GM10266 (cell line): ENCODE results near the gene CLEC4D.
"Not testable (repeated sequence)": the region's sequence is repeated elsewhere in the genome, so short reads cannot be mapped to it uniquely, and the experiment has no call there.

ENCODE experiments used
- DNase-seq: peaks from one replicate; pipeline ENCODE4 v3.0.0; 2012; ENCODE audit errors: extremely low spot score
- TF ChIP-seq, protein P1 (sequence below): IDR thresholded peaks from 2 replicates; pipeline ENCODE4 v1.5.1; 2012; ENCODE audit warnings: mild to moderate bottlenecking, low read depth; ENCODE audit not compliant: control insufficient read depth, insufficient read depth; ENCODE audit errors: missing control alignments

The CLEC4D gene

DNA sequence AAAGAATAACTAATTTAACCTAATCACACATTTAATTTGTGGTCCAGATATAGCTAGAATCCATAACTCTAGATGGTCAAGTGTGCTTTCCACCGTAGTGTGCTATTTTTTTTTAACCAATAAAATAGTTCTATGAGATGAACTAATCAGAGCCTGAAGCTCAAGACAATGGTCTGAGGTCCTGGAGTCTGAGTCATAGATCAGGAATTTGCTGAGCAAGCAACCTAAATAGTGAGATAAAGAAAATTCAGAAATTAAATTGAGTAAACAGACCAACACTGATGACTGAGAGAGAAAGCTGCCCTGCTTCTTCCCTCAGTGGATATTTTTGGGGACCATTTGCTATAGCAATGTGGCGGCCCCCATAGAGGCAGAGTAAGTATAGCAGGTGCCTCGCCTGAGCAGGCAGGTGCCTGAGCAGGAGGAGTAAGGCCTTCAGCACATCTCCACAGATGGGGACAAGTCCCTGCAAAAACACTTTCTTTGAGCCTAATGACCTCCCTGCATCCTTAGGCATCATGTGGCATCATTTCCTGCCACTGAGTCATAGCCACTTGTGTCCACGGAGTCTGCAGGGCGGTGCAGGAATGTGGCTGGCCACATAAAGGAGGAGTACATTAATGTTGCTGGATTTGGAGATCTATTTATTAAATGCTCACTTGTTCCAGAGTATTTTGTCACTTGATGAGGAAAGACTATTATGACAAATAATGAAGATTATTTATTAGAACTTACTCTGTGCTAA, 41.3 kb downstream of the CLEC4D start:
- TF ChIP-seq, protein P1, sequence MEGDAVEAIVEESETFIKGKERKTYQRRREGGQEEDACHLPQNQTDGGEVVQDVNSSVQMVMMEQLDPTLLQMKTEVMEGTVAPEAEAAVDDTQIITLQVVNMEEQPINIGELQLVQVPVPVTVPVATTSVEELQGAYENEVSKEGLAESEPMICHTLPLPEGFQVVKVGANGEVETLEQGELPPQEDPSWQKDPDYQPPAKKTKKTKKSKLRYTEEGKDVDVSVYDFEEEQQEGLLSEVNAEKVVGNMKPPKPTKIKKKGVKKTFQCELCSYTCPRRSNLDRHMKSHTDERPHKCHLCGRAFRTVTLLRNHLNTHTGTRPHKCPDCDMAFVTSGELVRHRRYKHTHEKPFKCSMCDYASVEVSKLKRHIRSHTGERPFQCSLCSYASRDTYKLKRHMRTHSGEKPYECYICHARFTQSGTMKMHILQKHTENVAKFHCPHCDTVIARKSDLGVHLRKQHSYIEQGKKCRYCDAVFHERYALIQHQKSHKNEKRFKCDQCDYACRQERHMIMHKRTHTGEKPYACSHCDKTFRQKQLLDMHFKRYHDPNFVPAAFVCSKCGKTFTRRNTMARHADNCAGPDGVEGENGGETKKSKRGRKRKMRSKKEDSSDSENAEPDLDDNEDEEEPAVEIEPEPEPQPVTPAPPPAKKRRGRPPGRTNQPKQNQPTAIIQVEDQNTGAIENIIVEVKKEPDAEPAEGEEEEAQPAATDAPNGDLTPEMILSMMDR = no peak
- DNase-seq = no peak

DNA sequence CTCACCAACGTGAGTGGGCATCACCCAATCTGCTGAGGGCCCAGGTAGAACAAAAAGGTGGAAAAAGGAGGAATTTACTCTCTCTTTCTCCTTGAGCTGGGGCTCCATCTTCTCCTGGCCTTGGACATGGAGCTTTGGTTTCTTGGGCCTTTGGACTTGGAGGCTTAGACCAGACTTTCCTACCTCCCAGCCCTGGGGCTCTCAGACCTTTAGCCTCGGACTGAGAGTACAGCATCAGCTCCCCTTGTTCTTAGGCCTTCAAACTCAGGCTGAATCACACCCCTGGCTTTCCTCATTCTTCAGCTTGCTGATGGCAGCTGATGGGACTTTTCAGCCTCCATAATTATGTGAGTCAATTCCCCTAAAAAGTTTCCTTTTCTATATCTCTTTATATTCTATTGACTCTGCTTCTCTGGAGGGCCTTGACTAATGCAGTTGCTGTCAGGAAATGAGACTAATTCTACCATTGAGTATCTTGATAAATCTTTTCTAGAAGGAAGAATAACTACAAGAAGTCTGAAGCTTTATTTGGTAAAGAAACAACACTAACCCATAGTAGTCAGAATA, 43.3 kb downstream of the CLEC4D start:
- TF ChIP-seq, protein P1 = no peak
- DNase-seq = no peak

DNA sequence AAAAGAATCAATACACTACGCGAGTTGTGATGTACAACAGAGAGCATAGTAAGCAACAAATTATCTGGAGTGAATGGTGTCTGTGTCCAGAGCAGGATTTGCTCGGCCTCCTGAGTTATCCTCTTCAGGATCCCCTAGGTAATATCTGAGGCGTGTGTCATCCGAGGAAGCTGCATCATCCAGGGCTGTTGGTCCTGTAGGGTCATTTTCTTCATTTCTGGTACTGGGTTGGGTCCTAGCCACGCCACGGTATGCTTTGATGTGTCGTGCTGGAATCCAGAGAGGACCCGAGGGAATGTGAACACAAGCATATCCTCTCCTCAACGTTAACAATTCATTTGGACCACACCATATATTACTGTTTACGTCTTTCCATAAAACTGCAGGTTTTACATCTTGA, 46.4 kb downstream of the CLEC4D start:
- no peak for DNase-seq
- TF ChIP-seq, protein P1 = no peak

DNA sequence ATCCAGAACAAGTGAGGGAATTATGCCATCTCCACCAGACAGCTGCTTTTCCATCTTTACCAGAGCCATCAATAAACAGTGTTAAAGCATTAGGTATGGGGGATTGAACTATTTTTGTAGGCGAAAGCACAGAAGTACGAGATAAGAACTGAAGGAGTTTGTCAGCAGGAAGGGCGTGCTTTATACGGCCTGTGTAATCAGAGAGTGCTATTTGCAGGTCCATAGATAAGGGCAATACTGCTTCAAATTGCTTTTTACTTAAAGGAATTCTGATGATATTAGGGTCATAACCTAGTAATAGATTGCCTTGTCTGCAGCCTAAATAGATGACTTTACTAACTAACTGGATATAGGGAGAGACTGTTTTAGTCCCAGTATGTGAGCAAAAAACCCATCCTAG, 47.7 kb downstream of the CLEC4D start:
- TF ChIP-seq, protein P1 = no peak
- no peak for DNase-seq

DNA sequence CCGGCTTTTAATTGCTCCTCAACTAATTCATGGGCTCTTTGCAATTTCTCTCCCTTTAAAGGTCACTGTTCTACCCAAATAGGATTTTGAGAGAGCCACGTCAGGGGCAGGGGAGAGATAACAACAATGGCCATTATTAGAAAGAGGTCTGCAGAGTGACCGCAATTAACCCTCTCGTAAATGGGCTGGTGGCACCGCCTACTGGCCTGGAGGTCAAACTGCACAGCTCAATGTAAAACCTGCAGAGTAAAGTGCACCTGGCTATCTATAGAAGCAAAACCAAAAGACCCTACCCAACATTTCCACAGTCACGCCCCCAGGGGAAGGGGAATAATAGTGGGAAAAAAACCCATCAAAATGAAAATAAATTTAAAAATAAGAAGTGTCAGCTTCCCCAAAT, 49.0 kb downstream of the CLEC4D start:
- TF ChIP-seq, protein P1 = no peak
- DNase-seq = no peak

DNA sequence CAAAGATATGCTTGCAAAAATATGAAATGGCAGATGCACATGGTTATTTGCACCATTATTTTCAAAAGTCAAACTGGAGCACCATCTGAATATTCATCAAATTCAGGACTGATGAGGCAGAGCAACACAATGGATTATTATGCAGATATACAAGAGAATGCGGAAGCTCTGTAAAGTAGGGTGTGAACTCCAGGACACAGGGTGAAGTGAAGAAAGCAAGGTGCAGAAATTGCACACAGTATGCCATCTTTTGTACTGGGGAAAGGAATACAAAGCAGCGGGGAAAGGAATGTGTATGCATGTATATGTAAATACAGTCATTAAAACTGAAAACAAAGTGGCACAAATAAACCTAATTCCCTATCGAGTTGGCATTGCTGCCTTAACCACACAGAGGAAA, 50.1 kb downstream of the CLEC4D start:
- TF ChIP-seq, protein P1 = no peak
- no peak for DNase-seq

DNA sequence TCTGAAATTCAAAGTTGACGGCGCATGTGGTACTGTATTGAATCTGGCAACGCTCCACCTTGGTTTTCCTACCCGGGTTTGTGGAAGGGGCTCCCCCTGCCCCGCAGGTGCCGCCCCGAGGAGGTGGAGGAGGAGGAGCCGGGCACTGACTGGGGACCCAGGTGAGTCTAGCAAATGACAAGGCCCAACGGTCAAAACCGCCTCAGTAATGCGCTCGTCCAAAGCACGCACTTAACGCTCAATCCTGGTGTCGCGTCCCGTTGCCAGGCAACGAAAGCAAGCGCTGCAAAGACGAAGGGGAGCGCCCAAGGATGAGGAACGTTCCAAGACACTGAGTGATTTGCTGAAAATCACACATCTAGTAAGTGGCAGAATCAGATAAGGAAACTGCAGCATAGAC, 51.4 kb downstream of the CLEC4D start:
- TF ChIP-seq, protein P1 = no peak

DNA sequence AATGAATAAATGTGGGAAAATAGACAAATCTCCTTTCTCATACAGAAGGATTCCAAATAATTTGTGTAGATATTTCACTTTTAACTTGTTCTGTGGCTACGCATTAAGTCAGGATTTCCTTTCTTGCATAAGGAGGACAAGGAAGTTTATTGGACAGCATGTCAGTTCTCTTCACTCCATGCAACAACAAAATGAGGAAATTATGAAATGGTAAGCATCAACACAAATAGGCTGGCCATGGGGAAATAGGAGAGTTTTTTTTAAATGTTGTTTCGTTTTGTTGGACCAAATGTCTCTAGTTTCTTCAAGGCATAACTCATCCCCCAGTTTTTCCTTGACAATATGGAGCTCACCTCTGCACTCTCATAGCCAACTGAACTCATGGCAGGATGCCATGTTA, 52.7 kb downstream of the CLEC4D start:
- not testable (repeated sequence) for DNase-seq

More for the DNA sequence above, 51.4 kb downstream of the CLEC4D start:
- DNase-seq = no peak
